Stimulated activated CD4-positive, alpha-beta T cell treated with anti-CD3 and anti-CD28 coated beads, TNF-alpha, amount 100 ng/mL, for 24 hours (primary cell): ENCODE data around the gene SLC6A11.
A peak's percentile ranks its signal among the peaks of the same experiment; 100 is the strongest.

Experiments
- DNase-seq, 3 experiments: peaks; one replicate each; pipeline ENCODE4 v3.0.0-alpha.2; 2020; ENCODE audit warnings: low read depth in 3 of 3

SLC6A11 gene

DNA sequence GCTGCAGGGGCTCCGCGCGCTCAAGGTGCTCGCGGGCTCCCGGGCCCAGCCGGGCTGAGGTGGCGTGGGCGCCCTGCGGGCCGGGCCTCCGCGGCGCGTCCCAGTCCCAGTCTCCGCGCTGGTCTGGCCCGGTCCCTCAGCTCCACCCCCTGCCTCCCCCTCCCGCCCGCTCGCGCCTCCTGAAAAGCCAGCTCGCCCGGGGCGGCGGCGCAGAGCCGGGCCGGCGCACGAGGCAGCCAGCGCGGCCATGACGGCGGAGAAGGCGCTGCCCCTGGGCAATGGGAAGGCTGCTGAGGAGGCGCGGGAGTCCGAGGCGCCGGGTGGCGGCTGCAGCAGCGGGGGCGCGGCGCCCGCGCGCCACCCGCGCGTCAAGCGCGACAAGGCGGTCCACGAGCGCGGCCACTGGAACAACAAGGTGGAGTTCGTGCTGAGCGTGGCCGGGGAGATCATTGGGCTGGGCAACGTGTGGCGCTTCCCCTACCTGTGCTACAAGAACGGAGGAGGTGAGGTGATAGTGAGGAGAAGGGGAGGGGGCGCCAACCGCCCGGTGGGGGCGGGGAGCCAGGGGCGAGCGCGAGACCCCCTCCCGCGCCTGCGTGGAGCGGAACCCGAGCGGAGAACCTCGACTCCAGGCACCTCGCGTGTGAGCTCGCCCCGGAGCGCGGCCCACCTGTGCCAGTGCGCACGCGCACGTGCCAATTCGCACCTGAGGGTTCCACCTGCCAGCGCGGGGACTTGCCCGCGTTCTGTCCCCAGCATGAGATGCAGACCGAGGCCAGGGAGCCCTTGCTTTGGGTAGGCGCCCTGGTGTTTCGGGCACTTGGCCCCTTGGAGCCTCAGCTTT, at the start of gene SLC6A11:
Gene SLC6A11, plus strand, starts transcription at position 210 of the 844 bp plus-strand sequence. Its CDS starts 38 bp downstream, at position 248.
- no peak for DNase-seq

DNA sequence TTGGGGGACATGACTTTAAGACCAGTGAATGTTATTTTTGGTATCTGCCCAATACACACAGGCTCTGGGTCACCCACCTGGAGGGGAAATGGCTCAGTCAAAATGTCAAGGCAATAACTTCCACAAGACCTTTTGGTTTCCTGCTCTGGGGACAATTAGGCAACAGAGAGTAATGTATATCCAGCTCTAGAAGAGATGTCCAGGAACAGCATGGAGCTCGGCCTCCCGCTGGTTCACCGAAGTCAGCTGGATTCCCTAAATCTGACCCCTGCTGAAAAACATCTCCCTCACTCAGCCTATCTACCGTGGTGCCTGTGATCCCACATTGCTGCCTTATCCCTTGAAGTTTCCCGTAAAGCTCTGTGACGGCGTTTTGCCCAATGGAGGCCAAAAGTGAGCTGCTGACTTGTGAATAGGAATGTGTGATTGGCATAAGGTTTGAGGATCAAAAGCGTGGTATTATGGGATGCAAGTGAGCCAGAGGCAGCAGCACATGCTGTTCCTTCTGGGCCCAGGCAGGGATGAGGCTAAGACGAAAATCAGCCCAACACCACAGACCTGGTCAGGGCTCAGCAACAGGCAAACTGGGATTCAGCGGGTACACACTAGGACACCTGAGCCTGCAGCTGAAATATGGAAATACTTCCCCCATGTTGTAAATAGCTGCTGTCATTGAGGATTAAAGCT, 47.2 kb upstream of the SLC6A11 start:
- no peak for DNase-seq

DNA sequence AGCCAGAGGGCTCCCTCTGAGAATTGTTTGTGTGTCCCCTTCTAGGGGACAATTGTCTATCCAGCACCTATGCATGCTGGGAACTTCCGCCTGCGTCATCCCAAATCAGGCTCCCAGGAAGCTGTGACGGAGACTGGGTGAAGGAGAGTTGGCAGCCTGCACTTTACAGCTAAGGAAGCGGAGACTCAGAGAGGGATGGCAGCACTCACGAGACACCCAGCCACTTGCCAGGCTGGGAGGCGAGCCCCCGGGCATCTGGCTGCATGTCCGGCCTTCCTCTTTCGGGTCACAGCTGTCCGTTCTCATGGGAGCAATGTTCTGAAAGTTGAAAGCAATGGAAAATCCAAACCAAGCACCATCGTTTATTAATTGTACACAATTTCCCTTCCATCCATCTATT, 45.5 kb upstream of the SLC6A11 start:
- DNase-seq: no peak

DNA sequence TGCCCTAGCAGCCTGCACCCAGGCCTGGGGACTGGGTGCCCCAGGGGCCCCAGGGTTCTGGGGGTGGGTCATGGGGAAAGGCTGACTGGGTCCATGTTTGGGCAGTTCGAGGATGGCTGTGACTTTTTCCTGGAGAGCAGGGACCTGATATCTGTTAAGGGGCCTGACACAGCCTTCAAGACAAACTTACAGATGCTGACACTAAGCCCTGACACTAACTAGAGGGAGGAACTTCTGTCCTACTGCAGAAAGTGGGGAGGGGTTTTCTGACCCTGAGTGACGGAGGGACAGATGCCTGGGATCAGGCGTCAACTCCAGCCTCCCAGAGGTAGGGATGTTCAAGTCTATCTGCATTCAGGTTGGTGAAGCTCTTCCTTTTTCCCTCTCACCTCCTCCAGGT, 45.0 kb upstream of the SLC6A11 start:
- no peak for DNase-seq

DNA sequence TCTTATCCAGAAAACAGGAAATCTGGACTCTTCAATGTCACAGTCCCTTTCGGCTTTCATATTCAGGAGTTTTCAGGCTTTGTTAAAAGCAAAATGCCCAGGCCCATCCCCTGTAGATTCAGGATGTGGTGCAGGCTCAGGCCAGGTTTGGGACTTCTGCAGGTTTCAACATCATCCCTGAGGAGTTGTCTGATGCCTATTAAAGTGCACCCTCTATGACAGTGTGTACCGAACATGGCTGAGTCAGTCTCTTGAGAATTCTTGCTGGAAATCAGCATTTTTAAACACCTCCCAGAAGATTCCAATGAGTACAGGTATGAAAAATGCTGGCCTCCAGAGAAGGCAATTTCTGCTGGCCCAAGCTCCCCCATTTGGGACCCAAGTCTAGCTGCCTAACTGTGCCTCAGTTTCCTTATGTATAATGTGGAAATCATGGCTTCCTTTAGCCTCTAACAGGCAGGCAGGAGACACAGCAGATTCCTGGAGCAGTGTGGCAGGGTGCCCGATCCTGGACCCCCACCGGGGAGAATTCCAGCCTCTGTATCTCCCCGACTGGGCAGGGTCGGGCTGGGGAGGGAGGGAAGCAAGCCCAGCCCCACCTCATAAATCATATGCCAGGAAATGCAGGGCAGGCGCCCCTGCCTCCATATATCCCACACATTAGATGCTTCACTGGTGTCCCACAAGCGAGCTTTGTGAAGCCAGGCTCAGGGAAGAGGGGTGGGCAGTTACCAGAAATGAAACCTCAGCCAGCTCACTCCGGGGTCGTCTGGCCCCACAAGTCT, 44.4 kb upstream of the SLC6A11 start:
- no peak for DNase-seq

DNA sequence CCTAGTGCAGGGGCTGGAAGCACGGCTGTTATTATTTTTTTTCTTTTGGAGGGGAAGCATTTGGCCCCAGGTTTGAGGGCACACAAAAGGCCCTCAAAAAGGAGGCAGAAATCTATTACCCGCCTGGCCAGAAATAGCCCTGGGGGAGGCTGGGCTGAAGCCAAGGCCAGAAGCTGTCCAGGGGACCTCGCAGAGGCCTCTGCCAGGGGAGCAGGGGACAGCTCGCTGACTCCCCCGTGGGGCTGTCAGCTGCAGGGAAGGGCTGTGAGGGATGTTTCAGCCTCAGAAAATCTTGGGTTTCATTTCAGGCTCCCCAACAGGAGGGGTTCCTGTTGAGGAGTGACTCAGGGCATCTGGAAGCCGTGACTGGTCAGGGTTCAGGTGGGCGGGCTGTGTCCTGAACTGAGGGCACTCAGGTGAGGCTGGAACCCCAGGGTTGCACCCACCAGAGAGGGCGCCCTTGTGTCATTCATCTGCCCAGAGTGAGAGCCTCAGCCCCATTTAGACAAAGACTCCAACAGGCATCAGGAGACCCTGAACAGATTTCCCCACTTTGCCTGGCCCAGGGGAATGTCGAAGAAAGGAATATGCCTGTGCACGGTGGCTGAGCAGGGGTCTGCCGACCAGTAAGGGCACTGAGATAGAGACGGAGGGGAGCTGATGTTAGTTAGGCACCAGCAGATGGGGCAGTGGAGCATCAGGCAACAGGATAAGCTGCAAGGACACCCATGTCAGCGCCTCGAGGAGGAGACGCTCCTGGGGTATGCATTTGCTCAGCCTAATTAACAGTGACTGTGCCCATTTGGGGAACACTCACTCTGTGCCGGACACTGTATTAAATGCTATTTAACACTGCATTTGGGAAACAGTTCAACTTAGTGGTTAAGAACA, 43.5 kb upstream of the SLC6A11 start:
- DNase-seq: no peak

DNA sequence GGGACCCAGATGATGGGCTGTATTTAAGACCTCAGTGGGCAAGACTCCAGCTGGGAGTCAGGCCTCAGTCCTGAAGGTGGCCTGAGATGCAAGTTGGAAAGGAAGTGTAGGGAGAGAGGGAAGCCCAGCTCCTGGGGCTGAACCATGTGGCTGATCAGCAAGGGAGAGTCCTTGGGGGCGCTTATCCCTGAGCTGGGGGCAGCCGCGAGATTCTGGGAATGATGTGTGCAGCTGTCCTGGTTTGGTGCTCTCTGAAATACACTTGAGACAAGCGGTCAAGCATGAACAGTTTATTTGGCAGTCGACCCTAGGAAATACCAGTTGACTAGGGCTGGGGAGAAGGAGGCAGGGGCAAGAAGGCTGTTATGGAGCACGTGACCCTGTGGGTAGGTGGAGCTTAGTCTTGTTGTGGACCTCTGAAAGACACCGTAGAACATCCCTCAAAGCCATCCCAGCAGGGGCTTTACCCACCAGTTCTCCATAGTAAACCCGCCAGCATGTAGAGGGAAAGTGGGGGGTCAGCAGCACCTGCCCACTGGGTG, 41.8 kb upstream of the SLC6A11 start:
- DNase-seq: no peak

DNA sequence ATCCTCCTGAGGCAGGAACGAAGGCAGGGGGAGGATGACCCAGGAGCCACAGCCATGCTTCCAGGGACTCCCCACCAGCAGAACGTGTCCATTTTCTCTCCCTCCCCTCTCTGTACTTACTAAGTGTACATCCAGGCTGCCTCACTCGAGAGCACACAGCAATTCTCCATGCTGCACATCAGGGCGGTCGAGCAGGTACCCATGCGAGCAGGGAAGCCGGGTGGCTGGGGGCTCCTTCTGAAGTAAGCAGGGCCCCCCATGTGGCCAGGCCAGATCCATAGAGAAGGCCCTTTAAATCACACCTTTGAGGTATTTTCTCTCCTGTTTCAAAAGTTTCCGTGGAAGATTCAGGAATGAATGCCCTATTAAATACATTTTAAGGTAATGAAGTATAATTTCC, 41.2 kb upstream of the SLC6A11 start:
- DNase-seq: no peak

DNA sequence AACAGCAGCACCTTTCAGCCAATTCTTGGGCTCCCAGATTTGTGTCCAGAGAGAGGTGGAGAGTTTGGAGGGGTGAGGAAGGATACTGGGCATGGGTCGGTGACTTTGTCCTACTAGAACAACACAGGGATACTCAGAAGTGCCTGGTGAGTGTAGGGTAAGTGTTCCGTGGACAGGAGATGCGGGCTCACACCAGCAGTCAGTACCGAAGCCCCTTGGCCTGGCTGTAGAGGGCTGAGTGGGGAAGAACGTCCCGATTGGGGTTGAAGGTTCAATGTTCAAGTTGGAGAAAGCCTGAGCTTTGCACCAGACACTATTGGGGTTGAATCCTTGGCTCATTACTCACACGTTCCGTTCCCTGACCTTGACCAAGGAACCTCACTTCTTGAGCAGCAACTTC, 40.8 kb upstream of the SLC6A11 start:
- DNase-seq: no peak

DNA sequence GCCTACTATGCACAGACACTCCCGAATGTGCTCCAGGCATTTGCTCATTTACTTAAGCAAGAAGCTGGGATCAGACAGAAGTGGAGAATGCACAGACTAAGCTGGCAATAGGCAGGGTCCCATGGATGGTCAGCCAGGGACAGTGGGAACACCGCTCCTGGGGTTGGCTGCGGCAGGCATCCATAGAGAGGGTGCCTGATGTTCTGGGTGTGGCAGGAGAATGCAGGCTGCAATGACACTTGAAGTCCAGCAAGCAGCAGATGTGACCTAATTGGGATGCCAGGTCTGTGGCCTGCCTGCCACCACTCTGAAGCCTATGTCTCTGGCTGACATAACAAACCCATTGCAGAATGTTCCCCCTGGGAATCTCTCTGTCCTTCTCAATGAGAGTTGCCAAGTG, 40.2 kb upstream of the SLC6A11 start:
- no peak for DNase-seq

DNA sequence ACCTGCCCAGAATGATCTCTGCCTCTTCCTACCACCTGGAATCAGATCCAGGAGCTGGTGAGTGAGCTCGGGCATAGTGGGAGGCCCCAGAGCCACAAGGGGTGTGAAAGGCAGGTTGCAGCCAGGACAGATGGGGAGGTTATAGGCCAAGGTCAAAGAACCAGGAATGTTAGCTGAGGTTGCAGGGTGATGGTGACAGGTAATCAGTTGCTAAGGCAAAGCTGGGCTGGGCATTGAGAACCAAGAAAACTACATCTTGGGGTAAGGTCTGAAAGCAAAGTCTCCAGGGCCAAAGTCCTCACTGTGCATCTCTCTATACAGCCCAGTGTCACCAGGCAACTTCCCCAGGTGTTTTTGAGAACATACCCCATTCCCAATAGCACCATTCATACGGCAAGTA, 38.4 kb upstream of the SLC6A11 start:
- DNase-seq: no peak

DNA sequence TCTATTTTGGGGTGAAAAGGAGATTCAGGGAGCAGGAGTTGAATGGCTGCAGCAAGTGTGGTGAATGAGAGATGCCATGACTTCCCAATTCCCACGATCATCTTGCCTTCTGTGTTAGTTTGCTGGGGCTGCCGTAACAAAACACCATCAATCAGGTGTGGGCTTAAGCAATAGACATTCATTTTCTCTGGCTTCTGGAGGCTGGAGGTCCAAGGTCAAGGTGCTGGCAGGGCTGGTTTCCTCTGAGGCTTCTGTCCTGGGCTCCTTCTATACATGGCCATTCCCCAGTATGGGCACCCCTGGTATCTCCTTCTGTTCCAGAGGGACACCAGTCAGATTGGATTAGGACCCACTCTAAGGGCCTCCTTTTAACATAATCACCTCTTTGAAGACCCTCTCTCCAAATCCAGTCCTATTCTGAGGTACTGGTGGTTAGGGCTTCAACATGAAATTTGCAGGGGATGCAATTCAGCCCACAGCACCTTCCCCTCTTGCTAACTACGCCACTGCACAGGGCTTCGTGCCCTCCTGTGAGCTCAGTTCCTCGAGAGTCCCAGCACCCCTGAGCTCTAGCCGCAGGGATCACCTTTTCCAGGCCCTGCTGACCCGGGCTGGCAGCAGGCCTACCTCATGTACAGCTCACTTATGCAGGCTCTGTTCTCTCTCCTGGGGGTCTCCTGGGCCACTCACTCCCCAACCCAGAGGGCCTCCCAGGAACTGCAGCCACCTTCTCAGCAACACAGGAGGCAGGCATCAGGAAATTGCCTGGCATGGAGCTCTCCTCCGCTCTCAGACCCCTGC, 37.3 kb upstream of the SLC6A11 start:
- DNase-seq: no peak

DNA sequence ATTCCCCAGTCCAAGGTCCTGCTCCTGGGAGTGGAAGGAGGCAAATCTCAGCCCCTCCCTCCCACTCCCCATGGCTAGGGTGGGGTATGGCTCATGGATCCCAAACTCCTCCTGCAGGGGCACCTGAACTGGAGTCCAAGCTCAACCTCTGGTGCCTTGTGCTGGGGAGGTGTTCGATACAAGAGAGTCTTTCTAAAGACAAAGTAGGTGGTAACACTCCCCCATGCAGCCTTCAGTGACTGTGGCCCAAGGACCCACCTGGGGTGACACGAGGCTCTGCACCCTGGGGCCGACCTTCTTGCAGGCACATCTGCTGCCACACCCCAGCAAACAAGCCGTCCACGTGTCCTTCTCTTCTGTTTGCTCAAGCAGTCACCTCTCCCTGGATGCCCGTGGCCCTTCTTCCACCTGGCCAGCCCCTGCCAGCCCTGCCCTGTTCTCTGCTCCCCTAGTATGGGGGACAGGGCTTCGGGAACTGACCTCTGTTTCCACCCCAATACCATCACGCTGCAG, 36.7 kb upstream of the SLC6A11 start:
- DNase-seq: no peak

DNA sequence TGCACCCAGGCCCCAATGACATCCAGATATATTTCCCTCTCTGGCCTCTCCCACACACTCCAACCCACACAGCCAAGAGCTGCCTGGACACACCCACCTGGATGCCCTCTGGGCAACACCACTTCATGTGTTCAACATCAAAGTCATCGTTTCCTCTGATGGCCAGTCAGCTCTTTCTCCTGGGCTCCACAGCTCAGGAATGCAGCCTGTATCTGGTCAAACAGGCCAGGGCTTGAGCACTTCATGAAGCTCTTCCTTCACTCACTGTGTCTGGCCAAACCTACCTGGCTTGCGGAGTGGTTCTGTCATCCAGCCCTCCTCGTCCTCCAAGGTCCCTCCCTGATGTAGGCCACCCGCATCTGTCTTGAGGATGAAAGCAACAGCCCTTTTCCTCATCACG, 35.8 kb upstream of the SLC6A11 start:
- no peak for DNase-seq

DNA sequence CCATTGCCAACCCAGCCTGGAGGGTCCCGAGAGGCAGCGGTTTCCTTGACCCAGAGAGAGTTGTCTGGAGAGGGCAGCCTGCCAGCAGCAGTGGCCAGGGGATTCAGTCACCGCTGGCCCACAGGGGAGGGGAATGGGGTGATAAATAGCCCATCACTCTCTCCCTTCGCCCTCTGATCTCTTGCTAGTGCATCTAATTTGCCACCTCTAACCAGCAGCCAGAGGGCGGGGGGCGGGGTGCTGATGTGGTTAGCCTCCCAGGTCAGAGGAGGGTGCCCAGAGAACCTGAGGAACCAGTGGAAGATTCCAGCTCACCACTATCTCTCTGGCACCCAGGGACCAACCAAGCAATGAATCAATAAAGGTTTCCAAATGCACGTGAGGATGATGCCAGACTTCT, 35.1 kb upstream of the SLC6A11 start:
- no peak for DNase-seq

DNA sequence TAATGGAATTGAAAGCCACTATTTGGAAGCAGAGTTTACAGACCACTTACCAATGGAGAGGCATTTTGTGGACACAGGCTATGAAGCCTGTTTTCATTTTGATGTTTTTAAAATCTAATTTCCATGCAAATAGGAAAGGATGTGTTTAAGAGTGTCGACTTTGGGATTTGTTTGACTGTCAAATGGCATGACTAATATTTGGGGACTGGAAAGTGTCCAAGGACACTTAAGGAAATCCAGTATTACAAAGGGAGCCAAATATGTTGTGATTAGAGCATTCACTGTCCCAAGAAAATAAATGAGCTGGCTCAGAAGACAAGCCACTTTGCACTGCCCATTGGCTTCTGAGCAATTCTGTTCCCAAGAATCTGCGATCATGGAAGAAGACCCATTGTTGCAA, 34.0 kb upstream of the SLC6A11 start:
- no peak for DNase-seq

DNA sequence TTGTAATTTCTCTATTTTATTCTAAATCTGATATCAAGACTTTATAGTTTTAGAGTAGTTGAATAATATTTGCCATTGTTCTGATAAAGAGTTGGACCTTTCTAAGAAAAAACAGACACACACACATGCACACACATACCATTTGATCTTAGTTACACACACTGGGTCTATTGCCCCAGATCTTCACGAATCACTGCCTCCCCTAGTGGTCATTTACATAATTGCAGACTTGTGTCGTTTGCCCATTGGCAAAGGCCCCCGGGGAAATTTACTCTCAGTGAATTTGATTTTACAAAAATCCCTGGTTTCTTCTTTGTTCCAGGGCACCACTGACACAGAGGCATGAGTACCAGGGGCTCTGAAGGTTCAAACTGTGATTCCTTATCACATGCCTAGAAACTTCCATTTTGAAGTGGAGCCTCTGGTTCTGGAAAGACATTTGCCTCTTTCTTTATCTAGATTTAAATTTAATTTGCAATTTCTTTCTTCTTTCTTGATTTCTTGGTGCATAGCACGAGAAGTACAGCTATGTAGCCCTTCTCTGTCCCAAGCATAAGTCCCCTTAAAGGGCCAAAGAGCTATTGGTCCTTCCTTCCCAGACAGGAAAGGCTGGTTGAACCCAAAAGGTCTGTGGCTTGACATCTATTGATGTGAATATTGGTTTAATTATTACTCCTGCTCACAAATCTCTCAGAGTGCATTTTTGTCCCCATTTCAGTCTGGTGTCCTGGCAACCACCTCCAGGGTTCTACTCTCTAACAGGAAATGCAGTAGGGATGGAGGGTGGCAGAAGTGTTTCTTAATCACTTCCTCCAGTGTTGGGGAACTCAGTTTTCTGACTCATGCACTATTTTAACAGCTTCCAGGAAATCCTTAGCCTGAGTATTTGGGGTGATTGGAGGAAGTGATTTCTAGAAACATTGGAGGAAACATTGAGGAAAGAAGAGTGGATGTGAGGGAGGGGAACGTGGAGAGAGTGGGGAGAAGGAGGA, 32.4 kb upstream of the SLC6A11 start:
- DNase-seq: peak in 1 of 3 experiments; percentile 9

DNA sequence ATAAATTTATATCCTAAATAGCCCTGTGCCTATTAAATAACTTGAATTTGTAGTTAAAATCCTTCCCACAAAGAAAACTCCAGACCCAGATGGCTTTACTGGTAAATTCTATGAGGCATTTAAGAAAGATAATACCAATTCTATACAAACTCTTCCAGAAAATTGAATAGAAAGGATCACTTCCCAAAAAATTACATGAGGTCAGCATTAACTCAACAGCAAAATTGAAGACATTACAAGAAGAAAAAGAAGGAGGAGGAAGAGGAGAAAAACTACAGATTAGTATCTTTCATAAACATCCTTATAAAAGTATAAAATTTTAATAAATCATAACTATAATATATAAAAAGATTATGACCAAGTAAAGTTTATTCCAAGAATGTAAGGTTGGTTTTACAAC, 29.4 kb upstream of the SLC6A11 start:
- no peak for DNase-seq

DNA sequence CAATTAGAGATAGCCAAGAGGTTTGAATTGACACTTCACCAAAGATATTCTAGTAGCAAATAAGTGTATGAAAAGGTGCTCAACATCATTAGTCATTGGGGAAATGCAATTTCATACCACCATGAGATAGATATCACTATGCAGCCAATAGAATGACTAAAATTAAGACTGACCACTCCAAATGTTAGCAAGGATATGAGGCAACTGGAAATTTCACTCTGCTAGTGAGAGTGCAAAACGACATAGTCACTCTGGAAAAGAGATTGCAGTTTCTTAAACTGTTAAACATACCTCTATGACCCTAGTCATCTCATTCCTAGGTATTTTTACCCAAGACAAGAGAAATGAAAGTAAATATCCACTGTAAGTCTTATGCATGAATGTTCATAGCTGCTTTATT, 27.6 kb upstream of the SLC6A11 start:
- DNase-seq: no peak
